H1 (cell line): ENCODE results near the gene SOBP. TPM values are rescaled to one million over a fixed set of nuclear protein-coding genes. Genes with fewer than 3 reads are reported as not detected.

Experiments used
- PHF8 ChIP-seq: fragments of 200-600 bp; sonication (generic); conservative IDR thresholded peaks from 2 replicates; pipeline ENCODE4 v1.7.1; 2012; ENCODE audit warnings: low read depth, mild to moderate bottlenecking, inconsistent platforms, low read length, moderate library complexity
- RNF2 ChIP-seq: fragments of 200-900, 300-1000 bp; sonication (generic); IDR thresholded peaks from 2 replicates; pipeline ENCODE4 v1.7.1; 2016; ENCODE audit warnings: borderline replicate concordance, low read depth, mild to moderate bottlenecking, antibody characterized with exemption, low read length; ENCODE audit not compliant: poor library complexity, severe bottlenecking; ENCODE audit errors: missing control alignments
- SAP30 ChIP-seq: fragments of 300-600 bp; sonication (generic); IDR thresholded peaks from 2 replicates; pipeline ENCODE4 v1.7.1; 2012; ENCODE audit warnings: low read length, moderate library complexity, mild to moderate bottlenecking, inconsistent platforms; ENCODE audit not compliant: insufficient read depth, insufficient replicate concordance
- SIRT6 ChIP-seq: IDR thresholded peaks from one replicate; pipeline ENCODE4 v1.7.1; 2012; ENCODE audit warnings: low read length, inconsistent platforms
- SP4 ChIP-seq: IDR thresholded peaks from 2 replicates; pipeline ENCODE4 v1.6.1; 2012; ENCODE audit warnings: low read length, inconsistent platforms
- TAF1 ChIP-seq: IDR thresholded peaks from 2 replicates; pipeline ENCODE4 v1.6.1; 2011; ENCODE audit warnings: mild to moderate bottlenecking, low read depth, low read length
- polyA plus RNA-seq, 7 experiments: library from polyadenylated mRNA; depleted of rRNA in 3 of 7; stranded (reverse) in 5 of 7; unstranded in 2 of 7; fragments of >200 nt in 5 of 7; fragments of 200-250 nt in 2 of 7; gene quantifications; 1 replicate in 5 of 7; 2 replicates in 1 of 7; 4 replicates in 1 of 7; pipeline versions ENCODE4 v1.2.1 to v1.2.3, GENCODE V29; 2011 to 2013; ENCODE audit warnings: missing spikeins in 2 of 7, mixed read lengths in 2 of 7
- total RNA-seq: library from RNA; stranded (reverse); fragmentation: NEBNext Ultra II Directional; extraction: Animal tissue kit (Norgen Biotek cat#: 25700); gene quantifications from 2 replicates; pipeline ENCODE4 v1.2.1, GENCODE V29; 2021

SOBP gene
- total and polyA plus RNA-seq, 2 of the 8 experiments (the other 6 are each of a cell fraction or from before 2014, with no cell fraction given): 0.45 to 6.2 TPM

DNA sequence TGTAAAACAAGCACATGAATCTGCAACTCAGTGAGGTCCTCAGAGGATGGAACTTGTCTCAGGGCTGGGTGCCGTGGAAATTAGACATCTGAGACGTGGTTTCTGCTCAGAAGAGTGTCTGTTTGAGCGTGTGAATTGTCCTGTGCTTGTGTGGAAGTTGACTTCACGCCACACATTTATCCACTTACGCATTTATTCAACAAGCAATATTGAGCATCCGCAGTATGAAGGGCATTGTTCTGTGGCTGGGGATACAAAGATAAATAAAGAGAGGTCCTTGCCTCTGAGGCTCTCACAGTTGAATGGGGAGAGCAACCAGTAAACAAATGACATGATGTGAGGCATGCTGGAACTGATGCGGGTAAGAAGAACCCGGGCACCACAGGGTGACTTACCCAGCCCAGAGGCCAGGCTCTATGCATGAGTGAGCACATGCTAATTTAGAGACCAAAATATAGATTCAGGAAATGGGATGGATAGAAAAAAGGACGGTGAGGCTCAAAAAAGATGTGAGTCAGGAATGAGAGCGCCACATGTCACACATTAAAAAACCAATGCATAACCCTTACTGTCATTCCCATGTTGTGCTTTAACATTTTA lies 60.4 kb downstream of the SOBP start (continued):
- no peak for TF ChIP-seq RNF2
- no peak for TF ChIP-seq SIRT6
- no peak for TF ChIP-seq SAP30
- no peak for TF ChIP-seq TAF1
- TF ChIP-seq PHF8: no peak
- TF ChIP-seq SP4: no peak
